BLaER1 treated with 17β-estradiol and CSF1 and Interleukin-3, amounts not matched to agents 10 nM and 100 nM (cell line): ENCODE measurements around the gene HES5.
A peak's percentile ranks its signal among the peaks of the same experiment; 100 is the strongest.
"Not testable (repeated sequence)": the region's sequence is repeated elsewhere in the genome, so short reads cannot be mapped to it uniquely, and the experiment has no call there.

Experiments used
- H3K27ac ChIP-seq, 11 experiments: shearing (Covaris generic); formaldehyde crosslinking; 2 replicates each; pipeline ENCODE4 v1.8.1; 2022
- H3K27me3 ChIP-seq, 11 experiments: shearing (Covaris generic); formaldehyde crosslinking; 2 replicates each; pipeline ENCODE4 v1.8.1; 2022
- H3K36me3 ChIP-seq, 11 experiments: shearing (Covaris generic); formaldehyde crosslinking; 2 replicates each; pipeline ENCODE4 v1.8.1; 2022
- H3K4me1 ChIP-seq, 10 experiments: shearing (Covaris generic); formaldehyde crosslinking; 2 replicates each; pipeline ENCODE4 v1.8.1; 2022
- H3K4me2 ChIP-seq, 11 experiments: shearing (Covaris generic); formaldehyde crosslinking; 2 replicates each; pipeline ENCODE4 v1.8.1; 2022
- H3K4me3 ChIP-seq, 10 experiments: shearing (Covaris generic); formaldehyde crosslinking; 2 replicates each; pipeline ENCODE4 v1.8.1; 2022
- H3K9ac ChIP-seq, 11 experiments: shearing (Covaris generic); formaldehyde crosslinking; 2 replicates each; pipeline ENCODE4 v1.8.1; 2022
- H3K9me3 ChIP-seq, 11 experiments: shearing (Covaris generic); formaldehyde crosslinking; replicated peaks in 1 of 11; 2 replicates each; pipeline ENCODE4 v1.8.1; 2022
- H4K20me1 ChIP-seq, 11 experiments: shearing (Covaris generic); formaldehyde crosslinking; 2 replicates each; pipeline ENCODE4 v1.8.1; 2022
- Cebpa-rat ChIP-seq, 11 experiments: shearing (Covaris generic); IDR thresholded peaks; 2 replicates each; pipeline ENCODE4 v1.8.1; 2022

The HES5 gene, protein sequence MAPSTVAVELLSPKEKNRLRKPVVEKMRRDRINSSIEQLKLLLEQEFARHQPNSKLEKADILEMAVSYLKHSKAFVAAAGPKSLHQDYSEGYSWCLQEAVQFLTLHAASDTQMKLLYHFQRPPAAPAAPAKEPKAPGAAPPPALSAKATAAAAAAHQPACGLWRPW

DNA sequence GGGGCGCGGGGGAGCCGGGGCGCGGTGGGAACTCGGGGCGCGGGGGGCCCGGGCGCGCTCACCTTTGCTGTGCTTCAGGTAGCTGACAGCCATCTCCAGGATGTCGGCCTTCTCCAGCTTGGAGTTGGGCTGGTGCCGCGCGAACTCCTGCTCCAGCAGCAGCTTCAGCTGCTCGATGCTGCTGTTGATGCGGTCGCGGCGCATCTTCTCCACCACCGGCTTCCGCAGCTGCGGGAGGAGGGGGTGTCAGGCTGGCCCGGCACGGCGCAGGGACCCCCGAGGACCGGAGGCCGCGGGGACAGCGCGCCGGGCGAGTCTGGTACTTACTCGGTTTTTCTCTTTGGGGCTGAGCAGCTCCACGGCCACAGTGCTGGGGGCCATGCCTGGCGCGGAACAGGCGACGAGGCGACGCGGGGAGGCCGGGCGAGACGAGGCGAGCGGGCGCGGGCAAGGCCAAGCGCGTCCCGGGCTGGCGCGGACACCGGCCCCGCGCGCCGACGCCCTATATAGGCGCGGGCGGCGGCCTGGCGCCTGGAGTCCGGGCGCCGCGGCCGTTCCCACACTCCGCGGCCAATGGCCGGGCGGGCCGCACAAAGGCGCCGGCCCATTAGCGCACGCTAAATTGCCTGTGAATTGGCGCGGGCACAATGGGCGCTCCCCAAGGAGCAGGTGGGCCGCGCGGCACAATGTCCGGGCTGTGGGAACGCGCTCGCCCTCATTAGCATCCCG, at the start of gene HES5:
TSS of gene HES5 (minus strand) at position 480 of the 729 bp plus-strand sequence. CDS start at position 381, 99 bp downstream.
- H3K4me3 ChIP-seq, result peak within 1 kb of the TSS; percentile 25 to 57 (median 38); a peak in 18 of 20 replicates
- no peaks in the 10 kb centered on the region for H3K36me3 ChIP-seq
- H4K20me1 ChIP-seq, result peaks cover 10 to 89% (median 55%) of the 10 kb centered on the region in 11 experiments
- peaks cover 80 to 84% (median 83%) of the 10 kb centered on the region in 11 experiments for H3K27me3 ChIP-seq
- H3K27ac ChIP-seq, result no peak within 1 kb of the TSS
- peaks cover 29 to 60% (median 52%) of the 10 kb centered on the region in 10 experiments for H3K4me1 ChIP-seq
- no peak for TF ChIP-seq Cebpa-rat (IDR thresholded peaks at IDR 0.05)
- H3K4me2 ChIP-seq, result peak within 1 kb of the TSS; percentile 49 to 80 (median 70)
- no peaks in the 10 kb centered on the region for H3K9me3 ChIP-seq
- peak within 1 kb of the TSS in 4 of 11 experiments; percentile 5 to 44 (median 20); a peak in 2 of 22 replicates for H3K9ac ChIP-seq

DNA sequence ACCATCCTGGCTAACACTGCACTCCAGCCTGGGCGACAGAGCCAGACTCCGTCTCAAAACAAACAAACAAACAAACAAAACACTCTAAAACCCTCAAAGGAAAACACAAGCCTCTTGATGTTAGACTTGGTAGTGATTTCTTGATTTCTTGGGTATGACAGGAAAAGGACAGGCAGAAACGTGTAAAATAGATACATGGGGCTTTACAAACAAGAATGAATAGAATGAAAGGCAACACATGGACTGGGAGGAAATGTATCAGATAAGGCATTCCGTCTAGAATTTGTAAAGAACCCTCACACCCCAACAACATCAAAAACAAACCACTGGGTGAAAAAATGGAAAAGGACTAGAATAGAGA, 48.7 kb upstream of the HES5 start:
- no peaks in the 10 kb centered on the region for H4K20me1 ChIP-seq
- H3K27ac ChIP-seq, result peak overlapping the region; percentile 74 to 90 (median 86); a peak in 21 of 22 replicates
- peak overlapping the region in 1 of 10 experiments; percentile 49; a peak in 1 of 20 replicates for H3K4me3 ChIP-seq
- no peaks in the 10 kb centered on the region for H3K27me3 ChIP-seq
- H3K4me1 ChIP-seq, result peaks cover 86 to 100% (median 86%) of the 10 kb centered on the region in 10 experiments
- peak overlapping the region; percentile 88 to 100 (median 98) for H3K4me2 ChIP-seq
- peak overlapping the region; percentile 63 to 79 (median 74); a peak in 19 of 22 replicates for H3K9ac ChIP-seq
- H3K9me3 ChIP-seq, result peaks cover 2 to 10% (median 6%) of the 10 kb centered on the region in 11 experiments; a peak in 20 of 22 replicates
- TF ChIP-seq Cebpa-rat (IDR thresholded peaks at IDR 0.05), result no peak
- H3K36me3 ChIP-seq, result no peaks in the 10 kb centered on the region

DNA sequence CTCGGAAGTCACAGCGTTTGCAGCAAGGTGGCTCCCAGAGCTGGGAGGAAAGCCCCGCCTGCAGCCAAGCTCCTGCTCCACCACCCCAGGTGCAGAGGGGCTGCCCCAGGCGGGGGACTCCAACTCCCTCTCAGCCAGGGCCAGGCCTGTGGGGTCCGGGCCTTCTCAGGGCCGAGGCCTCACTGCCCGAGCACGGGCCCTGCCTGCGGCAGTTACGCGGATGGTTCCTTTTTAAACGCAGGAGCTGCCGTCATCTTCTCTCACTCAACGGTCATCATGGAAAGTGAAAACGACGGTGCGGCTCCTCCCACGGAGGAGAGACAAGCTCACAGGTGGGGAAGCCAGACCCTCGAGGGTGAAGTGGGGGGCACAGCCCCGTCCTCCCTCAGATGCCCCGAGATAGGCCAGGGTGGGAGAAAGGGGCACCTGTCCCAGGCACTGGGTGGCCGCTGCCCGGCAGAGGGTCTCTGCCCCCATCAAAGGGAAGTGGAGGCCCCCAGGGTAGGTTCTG, 47.6 kb upstream of the HES5 start:
- Histone ChIP-seq H3K9me3 (peaks cover 12 to 21% (median 17%) of the 10 kb centered on the region in 11 experiments), H3K4me2 (peak overlapping the region; percentile 88 to 100 (median 98)), H3K4me1 (peaks cover 75 to 100% (median 75%) of the 10 kb centered on the region in 10 experiments), H3K9ac (peak overlapping the region; percentile 63 to 79 (median 74); a peak in 21 of 22 replicates), H3K27ac (peak overlapping the region; percentile 74 to 90 (median 86)), H3K4me3 (peak overlapping the region in 9 of 10 experiments; percentile 12 to 63 (median 36); a peak in 11 of 20 replicates)
- not testable (repeated sequence) for H4K20me1 ChIP-seq, H3K27me3 ChIP-seq, H3K36me3 ChIP-seq

DNA sequence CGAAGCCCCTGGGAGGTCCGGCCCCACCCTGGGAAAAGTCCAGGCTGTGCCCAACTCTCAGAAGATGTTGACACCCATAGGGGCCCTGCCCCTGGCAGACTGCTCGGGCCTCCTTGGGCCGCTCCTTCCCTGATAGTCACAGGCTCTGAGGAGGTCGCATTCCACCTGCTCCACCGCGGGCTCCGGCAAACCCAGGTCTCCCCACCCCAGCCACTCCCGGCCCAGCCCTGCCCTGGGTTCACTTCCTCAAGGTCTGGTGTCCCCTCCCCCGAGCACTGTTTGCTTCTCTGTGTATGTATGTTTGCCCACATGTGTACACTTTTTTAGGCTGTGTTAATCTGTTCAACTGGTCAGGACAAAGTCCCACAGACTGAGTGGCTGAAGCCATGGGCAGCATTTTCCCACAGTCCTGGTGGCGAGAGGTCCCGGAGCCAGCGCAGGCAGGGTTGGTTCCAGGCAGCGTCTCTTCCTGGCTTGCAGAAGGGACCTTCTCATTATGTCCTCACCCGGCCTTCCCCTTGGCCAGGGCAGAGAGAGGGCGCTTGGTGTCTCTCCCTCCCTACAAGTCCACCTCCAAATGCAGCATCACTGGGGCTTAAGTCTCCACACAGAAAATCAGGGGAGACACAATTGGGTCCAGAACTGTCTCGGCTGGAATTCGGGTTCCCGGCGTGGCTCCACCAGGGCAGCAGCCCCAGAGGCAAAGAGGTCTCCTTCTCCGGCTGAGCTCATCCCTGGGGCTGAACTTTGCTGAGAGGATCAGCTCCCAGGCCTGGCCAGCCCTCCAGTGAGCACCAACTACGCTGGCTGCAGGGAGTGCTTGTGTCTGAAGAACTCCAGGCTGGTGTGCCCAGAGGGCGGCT, 46.0 kb upstream of the HES5 start:
- Histone ChIP-seq H3K4me3 (peak overlapping the region in 9 of 10 experiments; percentile 20 to 49 (median 35); a peak in 12 of 20 replicates), H3K4me2 (peak overlapping the region; percentile 81 to 100 (median 98)), H3K4me1 (peaks cover 59 to 100% (median 62%) of the 10 kb centered on the region in 10 experiments), H3K36me3 (no peaks in the 10 kb centered on the region), H3K9ac (peak overlapping the region; percentile 65 to 79 (median 74)), H3K27me3 (no peaks in the 10 kb centered on the region), H3K27ac (peak overlapping the region; percentile 56 to 89 (median 83)), H4K20me1 (no peaks in the 10 kb centered on the region), H3K9me3 (peaks cover 12 to 37% (median 17%) of the 10 kb centered on the region in 11 experiments)
- no peak for TF ChIP-seq Cebpa-rat (IDR thresholded peaks at IDR 0.05)

DNA sequence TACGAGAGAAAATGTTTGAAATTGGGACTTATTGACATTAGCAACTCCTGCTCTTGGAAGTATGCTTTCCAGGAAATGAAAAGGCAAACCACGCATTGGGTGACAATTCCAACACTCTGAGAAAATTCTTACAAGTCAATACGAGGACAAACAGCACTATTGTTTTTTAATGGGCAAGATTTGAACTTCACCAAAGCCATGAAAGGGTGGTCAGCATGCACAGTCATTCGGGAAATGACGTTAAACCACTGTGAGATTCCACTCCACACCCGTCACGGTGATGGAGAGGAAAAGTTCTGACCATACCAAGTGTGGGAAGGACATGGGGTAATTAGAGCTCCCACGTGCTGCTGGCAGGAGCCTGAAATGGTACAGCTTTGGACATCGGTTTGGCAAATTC, 44.3 kb upstream of the HES5 start:
- no peak overlapping the region for H3K4me3 ChIP-seq
- peak overlapping the region in 1 of 11 experiments; percentile 20; a peak in 1 of 22 replicates for H3K9ac ChIP-seq
- peak overlapping the region in 3 of 11 experiments; percentile 43 to 65 (median 46); a peak in 5 of 22 replicates for H3K4me2 ChIP-seq
- no peak for TF ChIP-seq Cebpa-rat (IDR thresholded peaks at IDR 0.05)
- H3K4me1 ChIP-seq, result peaks cover 58 to 100% (median 62%) of the 10 kb centered on the region in 10 experiments
- H3K27ac ChIP-seq, result peak overlapping the region in 3 of 11 experiments; percentile 51 to 80 (median 80); a peak in 5 of 22 replicates
- peaks cover 12 to 46% (median 17%) of the 10 kb centered on the region in 11 experiments for H3K9me3 ChIP-seq
- no peaks in the 10 kb centered on the region for H3K36me3 ChIP-seq
- H4K20me1 ChIP-seq, result no peaks in the 10 kb centered on the region
- H3K27me3 ChIP-seq, result no peaks in the 10 kb centered on the region

DNA sequence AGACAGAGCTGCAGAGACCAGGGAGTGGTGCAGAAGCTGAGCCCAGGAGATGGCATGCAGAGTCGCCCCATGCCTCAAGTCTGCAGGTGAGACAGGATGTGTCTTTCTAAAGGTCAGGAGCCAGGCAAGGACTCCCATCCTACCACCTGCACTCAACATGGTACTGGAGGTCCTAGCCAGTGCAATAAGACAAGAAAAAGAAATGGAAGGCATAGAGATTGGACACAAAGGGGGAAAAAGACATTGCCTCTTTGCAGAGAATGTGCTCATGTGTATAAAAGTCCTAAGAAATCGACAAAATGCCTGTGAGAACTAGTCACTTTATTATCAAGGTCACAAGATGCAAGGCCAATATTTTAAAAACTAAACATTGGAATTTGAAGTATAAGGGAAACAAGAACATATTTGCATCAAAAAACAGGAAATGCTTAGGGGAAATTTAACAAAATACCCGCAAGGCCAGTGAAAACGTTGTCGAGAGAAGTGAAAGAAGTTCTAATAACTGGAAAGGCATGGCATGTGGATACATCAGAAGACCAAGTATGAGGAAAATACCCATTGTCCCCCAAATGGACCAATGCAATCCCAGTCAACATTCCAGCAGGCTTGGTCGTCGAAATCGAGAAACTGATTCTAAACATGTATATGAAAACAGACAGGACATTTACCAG, 43.3 kb upstream of the HES5 start:
- Histone ChIP-seq H4K20me1 (no peaks in the 10 kb centered on the region), H3K36me3 (no peaks in the 10 kb centered on the region), H3K27ac (peak overlapping the region in 3 of 11 experiments; percentile 51 to 80 (median 80); a peak in 6 of 22 replicates), H3K4me3 (no peak overlapping the region), H3K4me2 (peak overlapping the region in 3 of 11 experiments; percentile 43 to 73 (median 65); a peak in 5 of 22 replicates), H3K27me3 (no peaks in the 10 kb centered on the region), H3K4me1 (peaks cover 56 to 98% (median 61%) of the 10 kb centered on the region in 10 experiments), H3K9me3 (peaks cover 12 to 46% (median 17%) of the 10 kb centered on the region in 11 experiments), H3K9ac (peak overlapping the region in 1 of 11 experiments; percentile 21; a peak in 2 of 22 replicates)
- TF ChIP-seq Cebpa-rat (IDR thresholded peaks at IDR 0.05), result no peak

DNA sequence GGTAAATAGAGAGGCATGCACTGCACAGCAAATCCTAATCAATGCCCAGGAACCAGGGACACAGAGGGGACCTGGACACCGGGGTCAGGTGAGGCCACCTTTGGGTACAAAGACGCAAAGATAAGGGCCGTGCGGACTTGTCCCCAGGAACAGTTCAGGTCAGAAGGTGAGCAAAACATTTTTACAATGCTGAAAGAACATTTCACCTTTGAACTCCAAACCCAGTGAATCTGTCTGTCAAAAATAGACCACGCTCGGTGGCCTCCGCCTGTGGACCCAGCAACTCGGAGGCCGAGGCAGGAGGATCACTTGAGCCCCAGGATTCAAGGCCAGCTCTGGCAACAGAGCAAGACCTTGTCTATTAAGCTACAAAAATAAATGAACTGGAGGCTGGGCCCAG, 41.3 kb upstream of the HES5 start:
- Histone ChIP-seq H3K27me3 (no peaks in the 10 kb centered on the region), H3K4me2 (peak overlapping the region in 3 of 11 experiments; percentile 68 to 85 (median 73); a peak in 4 of 22 replicates)
- TF ChIP-seq Cebpa-rat (IDR thresholded peaks at IDR 0.05), result no peak

More for the DNA sequence above, 41.3 kb upstream of the HES5 start:
- H3K4me3 ChIP-seq, result no peak overlapping the region
- H3K36me3 ChIP-seq, result no peaks in the 10 kb centered on the region
- H3K9me3 ChIP-seq, result peaks cover 12 to 46% (median 17%) of the 10 kb centered on the region in 11 experiments
- H3K4me1 ChIP-seq, result peaks cover 36 to 88% (median 47%) of the 10 kb centered on the region in 10 experiments
- no peaks in the 10 kb centered on the region for H4K20me1 ChIP-seq
- H3K9ac ChIP-seq, result no peak overlapping the region
- H3K27ac ChIP-seq, result peak overlapping the region in 2 of 11 experiments; percentile 54 to 73; a peak in 2 of 22 replicates
